GM12873 (cell line): ENCODE results near the gene OR56A4.
A peak's percentile ranks its signal among the peaks of the same experiment; 100 is the strongest.

Experiments used
- TF ChIP-seq, protein P1 (sequence below): IDR thresholded peaks from 2 replicates; pipeline ENCODE4 v1.5.1; 2012; ENCODE audit warnings: low read depth, mild to moderate bottlenecking, moderate library complexity, low read length, control low read depth; ENCODE audit not compliant: insufficient read depth; ENCODE audit errors: missing control alignments

Gene OR56A4

DNA sequence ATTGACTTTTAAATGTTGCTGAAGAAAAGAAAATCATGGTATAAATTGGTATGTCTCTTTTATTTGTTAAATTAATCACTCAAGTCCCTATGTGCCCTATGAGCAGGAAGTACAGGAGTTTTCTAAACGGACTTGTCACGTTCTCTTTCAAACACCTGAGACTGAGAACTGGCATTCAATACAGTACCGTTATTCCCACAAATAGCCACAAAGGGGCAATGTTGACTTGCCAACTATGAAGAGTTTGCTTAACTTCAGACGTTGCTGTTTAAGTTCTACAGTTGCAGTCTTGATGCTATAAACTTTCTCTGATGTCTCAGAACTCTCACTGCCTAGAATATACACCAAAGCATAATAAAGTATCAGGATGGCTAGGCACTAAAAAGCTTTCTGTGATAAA lies 16.2 kb upstream of the OR56A4 start:
- TF ChIP-seq, protein P1, sequence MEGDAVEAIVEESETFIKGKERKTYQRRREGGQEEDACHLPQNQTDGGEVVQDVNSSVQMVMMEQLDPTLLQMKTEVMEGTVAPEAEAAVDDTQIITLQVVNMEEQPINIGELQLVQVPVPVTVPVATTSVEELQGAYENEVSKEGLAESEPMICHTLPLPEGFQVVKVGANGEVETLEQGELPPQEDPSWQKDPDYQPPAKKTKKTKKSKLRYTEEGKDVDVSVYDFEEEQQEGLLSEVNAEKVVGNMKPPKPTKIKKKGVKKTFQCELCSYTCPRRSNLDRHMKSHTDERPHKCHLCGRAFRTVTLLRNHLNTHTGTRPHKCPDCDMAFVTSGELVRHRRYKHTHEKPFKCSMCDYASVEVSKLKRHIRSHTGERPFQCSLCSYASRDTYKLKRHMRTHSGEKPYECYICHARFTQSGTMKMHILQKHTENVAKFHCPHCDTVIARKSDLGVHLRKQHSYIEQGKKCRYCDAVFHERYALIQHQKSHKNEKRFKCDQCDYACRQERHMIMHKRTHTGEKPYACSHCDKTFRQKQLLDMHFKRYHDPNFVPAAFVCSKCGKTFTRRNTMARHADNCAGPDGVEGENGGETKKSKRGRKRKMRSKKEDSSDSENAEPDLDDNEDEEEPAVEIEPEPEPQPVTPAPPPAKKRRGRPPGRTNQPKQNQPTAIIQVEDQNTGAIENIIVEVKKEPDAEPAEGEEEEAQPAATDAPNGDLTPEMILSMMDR, result peak; percentile 55

- TF ChIP-seq, protein P1, result no peak
Measured at GRCh38 chr11:6013042-6013441, 6.3 kb upstream of the OR56A4 start.

GRCh38 chr11:6012035-6012668 lies 5.4 kb upstream of the OR56A4 start:
- TF ChIP-seq, protein P1, result no peak

DNA sequence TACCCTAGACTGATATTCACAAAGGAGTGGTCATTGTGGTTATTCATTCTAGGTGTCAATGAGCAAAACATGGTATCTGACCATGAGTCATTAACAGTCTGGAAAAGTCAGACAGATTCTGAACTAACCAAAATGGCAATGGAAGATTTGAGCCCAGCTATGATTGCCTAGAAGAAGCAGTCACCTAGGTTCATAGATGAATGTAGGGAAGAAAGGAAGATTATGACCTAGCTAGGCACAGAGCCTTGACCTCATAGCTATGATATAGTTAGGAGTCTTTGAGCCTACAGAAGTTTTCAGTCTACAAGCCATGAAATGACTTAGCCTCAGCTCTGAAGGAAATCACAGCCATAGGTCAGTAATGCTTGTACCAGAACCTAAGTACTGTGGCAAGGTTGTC lies 351 bp downstream of the OR56A4 start:
- TF ChIP-seq, protein P1, result no peak

GRCh38 chr11:6002202-6002699 lies 4.5 kb downstream of the OR56A4 start:
- TF ChIP-seq, protein P1, result no peak

- TF ChIP-seq, protein P1, result no peak
Measured at GRCh38 chr11:5994791-5995190, 12.0 kb downstream of the OR56A4 start.

GRCh38 chr11:5992604-5993251 lies 14.0 kb downstream of the OR56A4 start:
- TF ChIP-seq, protein P1, result peak; percentile 62
